ENCODE measurements around the gene MYH6. TPM values are rescaled to one million over a fixed set of nuclear protein-coding genes. Genes with fewer than 3 reads are reported as not detected.

MYH6 gene
- total and polyA plus RNA-seq, 12 donors: 76.6 to 7,525 (median 314) TPM

DNA sequence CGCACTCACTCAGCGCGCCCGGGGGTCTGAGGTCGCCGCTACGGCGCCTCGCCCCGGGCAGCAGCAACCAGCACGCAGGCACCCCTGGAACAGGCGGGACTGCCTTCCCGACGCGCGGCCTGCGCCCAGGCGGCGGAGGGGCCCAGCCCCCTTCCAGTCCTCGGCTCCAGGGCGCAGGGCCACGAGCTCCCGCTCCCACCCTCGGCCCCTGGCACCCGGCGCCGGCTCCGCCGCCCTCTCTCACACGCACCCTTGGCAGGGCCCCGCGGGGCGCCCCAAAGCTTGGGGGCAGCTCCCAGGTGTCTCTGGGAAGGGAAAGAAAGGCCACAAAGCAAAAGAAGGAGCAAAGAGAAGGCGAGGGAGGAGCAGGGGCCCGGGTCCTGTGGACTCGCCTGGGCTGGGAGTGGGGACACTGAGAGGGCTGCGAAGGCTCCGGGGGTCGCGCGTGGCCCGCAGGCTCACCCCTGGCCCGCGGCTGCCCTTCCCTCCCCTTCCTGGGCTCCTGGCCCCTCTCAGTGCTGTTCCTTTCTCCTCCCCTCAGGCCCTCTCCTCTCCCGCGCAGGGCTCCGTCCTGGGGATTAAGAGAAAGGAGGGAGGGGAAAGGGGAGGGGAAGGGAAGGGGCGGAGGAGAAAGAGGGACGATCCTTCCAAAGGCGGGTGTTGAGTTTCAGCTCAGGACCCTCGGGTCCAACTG lies 42.2 kb downstream of the MYH6 start:
- Histone ChIP-seq H3K27me3 (peaks cover 0 to 45% (median 18%) of the 10 kb centered on the region in 7 donors), H3K4me3 (peak overlapping the region; percentile 26 to 63 (median 58)), H3K27ac (peak overlapping the region; percentile 50 to 90 (median 86)), H3K4me1 (peaks cover 0 to 22% (median 5%) of the 10 kb centered on the region in 9 donors), H3K9me3 (no peaks in the 10 kb centered on the region), H3K36me3 (no peaks in the 10 kb centered on the region)
- peak; percentile 52 to 60 for DNase-seq
- WGBS, 2 donors: 1% methylated on average over 47 to 48 of the region's 51 CpGs
- TF ChIP-seq, protein P1, sequence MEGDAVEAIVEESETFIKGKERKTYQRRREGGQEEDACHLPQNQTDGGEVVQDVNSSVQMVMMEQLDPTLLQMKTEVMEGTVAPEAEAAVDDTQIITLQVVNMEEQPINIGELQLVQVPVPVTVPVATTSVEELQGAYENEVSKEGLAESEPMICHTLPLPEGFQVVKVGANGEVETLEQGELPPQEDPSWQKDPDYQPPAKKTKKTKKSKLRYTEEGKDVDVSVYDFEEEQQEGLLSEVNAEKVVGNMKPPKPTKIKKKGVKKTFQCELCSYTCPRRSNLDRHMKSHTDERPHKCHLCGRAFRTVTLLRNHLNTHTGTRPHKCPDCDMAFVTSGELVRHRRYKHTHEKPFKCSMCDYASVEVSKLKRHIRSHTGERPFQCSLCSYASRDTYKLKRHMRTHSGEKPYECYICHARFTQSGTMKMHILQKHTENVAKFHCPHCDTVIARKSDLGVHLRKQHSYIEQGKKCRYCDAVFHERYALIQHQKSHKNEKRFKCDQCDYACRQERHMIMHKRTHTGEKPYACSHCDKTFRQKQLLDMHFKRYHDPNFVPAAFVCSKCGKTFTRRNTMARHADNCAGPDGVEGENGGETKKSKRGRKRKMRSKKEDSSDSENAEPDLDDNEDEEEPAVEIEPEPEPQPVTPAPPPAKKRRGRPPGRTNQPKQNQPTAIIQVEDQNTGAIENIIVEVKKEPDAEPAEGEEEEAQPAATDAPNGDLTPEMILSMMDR (IDR thresholded peaks at IDR 0.05): no peak
- intact Hi-C loops (cut with DNase I): loop anchor here in 2 of 10 donors (5.0 kb wide), 2 partner anchors 39 to 104 kb away; no protein-coding TSS in a partner anchor
- ATAC-seq: peak; percentile 51 to 81 (median 74)

DNA sequence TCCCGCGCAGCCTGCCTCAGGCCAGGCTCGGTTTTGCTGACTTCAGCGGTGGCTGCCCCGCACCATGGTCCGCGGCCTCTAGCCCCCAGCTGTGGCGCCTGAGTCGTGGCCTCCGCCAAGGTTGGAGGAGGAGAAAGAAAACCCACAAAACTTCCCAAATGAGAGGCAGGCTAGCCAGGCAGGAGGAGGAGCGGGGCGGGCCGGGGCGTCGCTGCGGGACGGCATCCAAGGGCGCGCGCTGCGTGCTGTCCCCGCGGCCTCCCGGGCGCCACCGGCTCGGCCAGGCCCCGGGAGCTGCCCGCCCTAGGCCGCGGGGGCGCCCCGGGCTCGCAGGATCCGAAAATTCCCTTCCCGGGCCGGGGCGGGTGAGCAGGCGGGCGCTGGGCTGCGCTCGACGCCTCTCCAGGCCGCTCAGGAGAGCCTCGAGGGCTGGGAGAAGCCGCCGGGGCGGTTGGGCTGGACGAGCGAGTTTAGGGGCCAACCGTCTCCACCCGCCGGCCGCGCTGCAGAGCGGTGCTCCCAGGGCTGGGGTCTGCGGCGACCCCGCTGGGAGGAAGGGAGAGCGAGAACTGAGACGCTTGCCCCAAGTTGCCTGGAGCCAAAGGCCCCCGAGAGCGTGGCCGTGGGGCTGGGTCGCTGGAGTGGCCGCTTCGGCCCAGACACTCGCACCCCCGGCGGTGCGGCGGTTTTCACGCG lies 42.9 kb downstream of the MYH6 start, which contains the start of gene EFS:
EFS (minus strand) TSS at position 137 of the 696 bp plus-strand sequence. CDS start 147 bp downstream, outside the sequence.
- H3K9me3 ChIP-seq: no peaks in the 10 kb centered on the region
- peak; percentile 30 to 78 (median 46) for ATAC-seq
- TF ChIP-seq, protein P1 (IDR thresholded peaks at IDR 0.05): no peak
- peaks cover 0 to 22% (median 5%) of the 10 kb centered on the region in 9 donors for H3K4me1 ChIP-seq
- WGBS, 2 donors: 9 to 12% methylated on average over 73 to 74 of the region's 74 CpGs
- peaks cover 0 to 45% (median 18%) of the 10 kb centered on the region in 7 donors for H3K27me3 ChIP-seq
- H3K4me3 ChIP-seq: peak within 1 kb of the TSS; percentile 26 to 63 (median 58)
- peaks cover 0 to 2% (median 0%) of the 10 kb centered on the region in 9 donors for H3K36me3 ChIP-seq
- intact Hi-C loops (cut with DNase I): loop anchor here in 2 of 10 donors (5.0 kb wide), 2 partner anchors 38 to 103 kb away; no protein-coding TSS in a partner anchor
- peak; percentile 47 to 65 for DNase-seq
- peak within 1 kb of the TSS; percentile 50 to 90 (median 86) for H3K27ac ChIP-seq

DNA sequence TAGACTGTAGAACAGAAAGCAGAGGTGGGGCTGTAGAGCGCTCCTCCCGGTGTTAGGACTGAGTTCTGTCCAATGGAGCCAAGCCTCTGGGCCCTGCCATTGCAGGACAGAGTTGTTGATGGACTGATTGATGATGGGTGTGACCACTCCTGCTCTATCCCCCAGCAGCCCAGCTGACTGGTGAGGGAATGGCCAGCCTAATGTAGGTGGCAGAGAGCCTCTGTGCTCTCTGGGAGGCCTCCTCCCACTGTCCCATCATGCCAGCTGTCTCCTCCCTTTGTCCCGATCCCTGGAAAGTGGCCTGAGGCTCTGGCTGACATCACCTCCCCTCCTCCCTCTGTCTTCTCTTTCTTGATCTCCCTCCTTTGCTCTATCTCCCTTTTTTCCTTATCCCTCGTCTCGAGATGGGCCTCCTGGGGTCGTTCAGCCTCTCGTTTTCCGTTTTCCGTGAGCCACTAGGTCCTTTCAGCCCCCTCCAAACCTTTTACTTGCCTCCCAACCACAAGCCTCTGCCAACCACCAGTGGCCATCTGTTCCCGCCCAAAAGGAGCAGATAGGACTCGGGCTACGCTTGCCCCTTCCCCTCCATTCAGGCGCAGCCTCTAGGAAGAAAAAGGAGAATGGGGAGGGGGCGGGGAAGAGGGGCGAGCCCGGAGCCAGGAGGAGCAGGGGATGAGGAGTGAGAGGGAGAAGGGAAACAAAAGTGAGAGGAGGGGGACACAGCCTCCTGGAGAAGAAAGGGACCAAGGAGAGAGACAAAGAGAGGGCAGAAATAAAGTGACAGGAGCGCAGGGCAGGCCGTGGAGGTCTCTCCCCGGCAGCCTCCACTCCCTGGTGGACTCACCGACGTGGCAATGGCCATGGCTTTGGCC lies 43.7 kb downstream of the MYH6 start:
- Histone ChIP-seq H3K4me3 (peak overlapping the region; percentile 26 to 63 (median 58)), H3K27ac (peak overlapping the region; percentile 50 to 90 (median 86)), H3K9me3 (no peaks in the 10 kb centered on the region), H3K27me3 (peaks cover 0 to 45% (median 18%) of the 10 kb centered on the region in 7 donors), H3K36me3 (peaks cover 0 to 6% (median 0%) of the 10 kb centered on the region in 9 donors), H3K4me1 (peaks cover 0 to 22% (median 5%) of the 10 kb centered on the region in 9 donors)
- ATAC-seq (peak in 7 of 8 donors; percentile 5 to 36 (median 17)), DNase-seq (no peak)
- intact Hi-C loops (cut with DNase I): loop anchor here in 2 of 10 donors (5.0 kb wide), 2 partner anchors 37 to 102 kb away; no protein-coding TSS in a partner anchor
- WGBS, 2 donors: 34 to 44% methylated on average over 21 of the region's 21 CpGs
- TF ChIP-seq, protein P1 (IDR thresholded peaks at IDR 0.05): no peak

Data from heart right ventricle (tissue), 16 donors.